HCT116 (cell line): ENCODE measurements around the gene RPS6KA1. TPM values are rescaled to one million over a fixed set of nuclear protein-coding genes. Genes with fewer than 3 reads are reported as not detected.

Experiments
- microRNA counts: library from miRNA; unstranded; fragments of <30 nt; microRNA quantifications from one replicate; lab custom pipeline; 2015
- microRNA-seq: library from miRNA; unstranded; fragments of <30 nt; microRNA quantifications from one replicate; pipeline ENCODE4, GENCODE V29; 2016; ENCODE audit warnings: borderline number of aligned reads
- total RNA-seq: library from RNA; stranded (reverse); gene quantifications from one replicate; pipeline ENCODE4 v1.2.1, GENCODE V29; 2021; ENCODE audit not compliant: unreplicated experiment

Gene RPS6KA1
- total RNA-seq, 1 experiment from 2014 or later, result 47.0 TPM

MicroRNA genes within 50 kb of the gene (microRNA counts, 767-probe panel; counts per million panel counts)
- not detected for microRNA hsa-miR-1976 (lab: Ali Mortazavi, UCI)

Small RNAs within 50 kb of the gene (microRNA-seq; reads per million reads assigned to microRNA genes)
- 7.3 reads per million, percentile 20 among the genes with 10 or more reads in this experiment for gene MIR1976

Other genes starting within 250 kb of the RPS6KA1 start
- gene SH3BGRL3, start 249.7 kb upstream of the RPS6KA1 start, total RNA-seq, result 112 TPM
- 19.3 TPM for gene UBXN11, start 223.1 kb upstream of the RPS6KA1 start, total RNA-seq
- 2.0 TPM for gene CD52, start 211.8 kb upstream of the RPS6KA1 start, total RNA-seq
- gene CRYBG2, start 175.6 kb upstream of the RPS6KA1 start, total RNA-seq, result 10.5 TPM
- not detected for gene ZNF683, start 157.0 kb upstream of the RPS6KA1 start, total RNA-seq
- gene LIN28A, start 118.9 kb upstream of the RPS6KA1 start, total RNA-seq, result 1.4 TPM
- 46.0 TPM for gene DHDDS, start 97.4 kb upstream of the RPS6KA1 start, total RNA-seq
- gene HMGN2, start 57.3 kb upstream of the RPS6KA1 start, total RNA-seq, result 483 TPM
- 62.8 TPM for gene ARID1A, start 166.3 kb downstream of the RPS6KA1 start, total RNA-seq